Measurements from ENCODE around the gene SANBR. TPM values are rescaled to one million over a fixed set of nuclear protein-coding genes. Genes with fewer than 3 reads are reported as not detected.

The SANBR gene
- total RNA-seq, 1 donor from 2014 or later: 27.3 TPM

GRCh38 chr2:61017556-61018317 is 47.9 kb upstream of the SANBR start, which contains the start of the genes PEX13 and PUS10:
Gene PEX13 (plus strand): TSS chr2:61017720. CDS start chr2:61017760, 40 bp downstream.
Gene PUS10 (minus strand): TSS chr2:61018255. CDS start chr2:61011890, 6,365 bp downstream.
- peak; percentile 60 for DNase-seq (ENCODE audit: low spot score)
- peaks cover 3% of the 10 kb centered on the region for H3K27me3 Mint-ChIP-seq (ENCODE audit: unreplicated experiment)
- TF ChIP-seq CTCF (IDR thresholded peaks at IDR 0.05; ENCODE audit: unreplicated experiment): no peak
- H3K36me3 Mint-ChIP-seq (ENCODE audit: low read depth, unreplicated experiment): peaks cover 24% of the 10 kb centered on the region
- peak within 1 kb of the TSS; percentile 98 for H3K27ac Mint-ChIP-seq (ENCODE audit: unreplicated experiment)
- H3K9me3 Mint-ChIP-seq (ENCODE audit: unreplicated experiment): no peaks in the 10 kb centered on the region
- H3K4me1 Mint-ChIP-seq (ENCODE audit: unreplicated experiment): peaks cover 18% of the 10 kb centered on the region
- H3K4me3 Mint-ChIP-seq (ENCODE audit: unreplicated experiment): peak within 1 kb of the TSS; percentile 100

- Mint-ChIP-seq H3K4me3 (ENCODE audit: unreplicated experiment) (peak overlapping the region; percentile 100), H3K36me3 (ENCODE audit: low read depth, unreplicated experiment) (peaks cover 26% of the 10 kb centered on the region), H3K27ac (ENCODE audit: unreplicated experiment) (peak overlapping the region; percentile 98), H3K4me1 (ENCODE audit: unreplicated experiment) (peaks cover 18% of the 10 kb centered on the region), H3K27me3 (ENCODE audit: unreplicated experiment) (peaks cover 3% of the 10 kb centered on the region), H3K9me3 (ENCODE audit: unreplicated experiment) (no peaks in the 10 kb centered on the region)
- no peak for TF ChIP-seq CTCF (IDR thresholded peaks at IDR 0.05; ENCODE audit: unreplicated experiment)
- DNase-seq (ENCODE audit: low spot score): no peak
Measured at GRCh38 chr2:61018318-61018755, 47.3 kb upstream of the SANBR start.

GRCh38 chr2:61018798-61019197 is 46.9 kb upstream of the SANBR start:
- H3K9me3 Mint-ChIP-seq (ENCODE audit: unreplicated experiment): no peaks in the 10 kb centered on the region
- no peak for DNase-seq (ENCODE audit: low spot score)
- H3K27me3 Mint-ChIP-seq (ENCODE audit: unreplicated experiment): peaks cover 3% of the 10 kb centered on the region
- TF ChIP-seq CTCF (IDR thresholded peaks at IDR 0.05; ENCODE audit: unreplicated experiment): no peak
- peaks cover 18% of the 10 kb centered on the region for H3K4me1 Mint-ChIP-seq (ENCODE audit: unreplicated experiment)
- H3K36me3 Mint-ChIP-seq (ENCODE audit: low read depth, unreplicated experiment): peaks cover 30% of the 10 kb centered on the region
- peak overlapping the region; percentile 100 for H3K4me3 Mint-ChIP-seq (ENCODE audit: unreplicated experiment)
- H3K27ac Mint-ChIP-seq (ENCODE audit: unreplicated experiment): peak overlapping the region; percentile 98

- H3K9me3 Mint-ChIP-seq (ENCODE audit: unreplicated experiment): no peaks in the 10 kb centered on the region
- H3K27me3 Mint-ChIP-seq (ENCODE audit: unreplicated experiment): peaks cover 3% of the 10 kb centered on the region
- no peak for DNase-seq (ENCODE audit: low spot score)
- no peak for TF ChIP-seq CTCF (IDR thresholded peaks at IDR 0.05; ENCODE audit: unreplicated experiment)
- H3K4me1 Mint-ChIP-seq (ENCODE audit: unreplicated experiment): peaks cover 24% of the 10 kb centered on the region
- no peak overlapping the region for H3K27ac Mint-ChIP-seq (ENCODE audit: unreplicated experiment)
- no peak overlapping the region for H3K4me3 Mint-ChIP-seq (ENCODE audit: unreplicated experiment)
- H3K36me3 Mint-ChIP-seq (ENCODE audit: low read depth, unreplicated experiment): peaks cover 31% of the 10 kb centered on the region
Measured at GRCh38 chr2:61021228-61021660, 44.4 kb upstream of the SANBR start.

- Mint-ChIP-seq H3K4me3 (ENCODE audit: unreplicated experiment) (no peak overlapping the region), H3K4me1 (ENCODE audit: unreplicated experiment) (peaks cover 13% of the 10 kb centered on the region), H3K27ac (ENCODE audit: unreplicated experiment) (no peak overlapping the region), H3K27me3 (ENCODE audit: unreplicated experiment) (no peaks in the 10 kb centered on the region), H3K9me3 (ENCODE audit: unreplicated experiment) (no peaks in the 10 kb centered on the region), H3K36me3 (ENCODE audit: low read depth, unreplicated experiment) (peaks cover 32% of the 10 kb centered on the region)
- TF ChIP-seq CTCF (IDR thresholded peaks at IDR 0.05; ENCODE audit: unreplicated experiment): no peak
- DNase-seq (ENCODE audit: low spot score): no peak
Measured at GRCh38 chr2:61023670-61024069, 42.0 kb upstream of the SANBR start.

Measured in endothelial cell (in vitro differentiated cells).